ENCODE measurements around the gene DLST.

The DLST gene

GRCh38 chr14:74898083-74898482 lies 16.4 kb downstream of the DLST start:
- DNase-seq, result no peak
- no peak overlapping the region for H4K12ac ChIP-seq (ENCODE audit: low read depth, low read length)
- no peaks in the 10 kb centered on the region for H3K27me3 ChIP-seq (ENCODE audit: insufficient read depth, low read length)
- no peaks in the 10 kb centered on the region for H3K79me1 ChIP-seq (ENCODE audit: low read length)
- H2AK5ac ChIP-seq (ENCODE audit: low read length), result no peak overlapping the region
- H2BK120ac ChIP-seq (ENCODE audit: insufficient read depth, low read length, poor library complexity), result no peak overlapping the region
- H3K79me2 ChIP-seq (ENCODE audit: control insufficient read depth, insufficient read depth, low read length, poor library complexity), result no peaks in the 10 kb centered on the region
- no peak overlapping the region for H3K18ac ChIP-seq (ENCODE audit: low read length)
- no peak overlapping the region for H3K23ac ChIP-seq (ENCODE audit: low read length)
- H3K4me2 ChIP-seq (ENCODE audit: low read length), result no peak overlapping the region
- H4K8ac ChIP-seq (ENCODE audit: low read depth, low read length), result no peak overlapping the region
- H3K4me3 ChIP-seq (ENCODE audit: low read depth, low read length), result no peak overlapping the region
- H4K91ac ChIP-seq (ENCODE audit: low read depth, low read length), result no peak overlapping the region
- WGBS (ENCODE audit: extremely low coverage, insufficient coverage, insufficient read length), result no CpG with 5 or more reads among the region's 2 CpGs
- no peaks in the 10 kb centered on the region for H3K9me3 ChIP-seq (ENCODE audit: insufficient read depth, low read depth, low read length)
- no peak overlapping the region for H2BK12ac ChIP-seq (ENCODE audit: low read length)
- no peak overlapping the region for H3K4ac ChIP-seq (ENCODE audit: low read depth, low read length)
- no peak overlapping the region for H2BK5ac ChIP-seq (ENCODE audit: low read depth, low read length, poor library complexity)
- H3K4me1 ChIP-seq (ENCODE audit: control insufficient read depth in 1 of 2, insufficient read depth in 2 of 2, low read length in 2 of 2), result peaks cover 0 to 4% of the 10 kb centered on the region in 2 experiments
- H3K14ac ChIP-seq (ENCODE audit: low read length), result no peak overlapping the region
- H2AFZ ChIP-seq (ENCODE audit: insufficient read depth, low read length, poor library complexity), result no peak overlapping the region
- H3K9ac ChIP-seq (ENCODE audit: low read length), result no peak overlapping the region
- peaks cover 55 to 75% of the 10 kb centered on the region in 2 experiments for H3K36me3 ChIP-seq (ENCODE audit: control insufficient read depth in 1 of 2, insufficient read depth in 2 of 2, low read length in 2 of 2)
- H3K27ac ChIP-seq (ENCODE audit: low read depth, low read length), result no peak overlapping the region

GRCh38 chr14:74898694-74899093 lies 17.0 kb downstream of the DLST start:
- no CpG with 5 or more reads among the region's 5 CpGs for WGBS (ENCODE audit: extremely low coverage, insufficient coverage, insufficient read length)

GRCh38 chr14:74902941-74903705 lies 21.4 kb downstream of the DLST start:
- H3K27ac ChIP-seq (ENCODE audit: low read depth, low read length), result no peak overlapping the region
- H3K79me1 ChIP-seq (ENCODE audit: low read length), result no peaks in the 10 kb centered on the region
- H2BK120ac ChIP-seq (ENCODE audit: insufficient read depth, low read length, poor library complexity), result no peak overlapping the region
- no peaks in the 10 kb centered on the region for H3K79me2 ChIP-seq (ENCODE audit: control insufficient read depth, insufficient read depth, low read length, poor library complexity)
- H3K4me1 ChIP-seq (ENCODE audit: control insufficient read depth in 1 of 2, insufficient read depth in 2 of 2, low read length in 2 of 2), result peaks cover 0 to 5% of the 10 kb centered on the region in 2 experiments
- no peak overlapping the region for H4K12ac ChIP-seq (ENCODE audit: low read depth, low read length)
- H3K23ac ChIP-seq (ENCODE audit: low read length), result no peak overlapping the region
- H3K36me3 ChIP-seq (ENCODE audit: control insufficient read depth in 1 of 2, insufficient read depth in 2 of 2, low read length in 2 of 2), result peaks cover 43 to 62% of the 10 kb centered on the region in 2 experiments
- DNase-seq, result no peak
- no peak overlapping the region for H4K8ac ChIP-seq (ENCODE audit: low read depth, low read length)
- no peak overlapping the region for H2BK12ac ChIP-seq (ENCODE audit: low read length)
- no peaks in the 10 kb centered on the region for H3K9me3 ChIP-seq (ENCODE audit: insufficient read depth, low read depth, low read length)
- no peak overlapping the region for H3K4ac ChIP-seq (ENCODE audit: low read depth, low read length)
- no peak overlapping the region for H3K9ac ChIP-seq (ENCODE audit: low read length)
- no peak overlapping the region for H2AFZ ChIP-seq (ENCODE audit: insufficient read depth, low read length, poor library complexity)
- H3K14ac ChIP-seq (ENCODE audit: low read length), result no peak overlapping the region
- no peak overlapping the region for H2AK5ac ChIP-seq (ENCODE audit: low read length)
- no peak overlapping the region for H3K4me2 ChIP-seq (ENCODE audit: low read length)
- no CpG with 5 or more reads among the region's 10 CpGs for WGBS (ENCODE audit: extremely low coverage, insufficient coverage, insufficient read length)
- no peaks in the 10 kb centered on the region for H3K27me3 ChIP-seq (ENCODE audit: insufficient read depth, low read length)
- no peak overlapping the region for H3K4me3 ChIP-seq (ENCODE audit: low read depth, low read length)
- no peak overlapping the region for H2BK5ac ChIP-seq (ENCODE audit: low read depth, low read length, poor library complexity)
- no peak overlapping the region for H4K91ac ChIP-seq (ENCODE audit: low read depth, low read length)
- H3K18ac ChIP-seq (ENCODE audit: low read length), result no peak overlapping the region

More at GRCh38 chr14:74898694-74899093, 17.0 kb downstream of the DLST start:
- no peak overlapping the region for H2BK120ac ChIP-seq (ENCODE audit: insufficient read depth, low read length, poor library complexity)
- H3K23ac ChIP-seq (ENCODE audit: low read length), result no peak overlapping the region
- no peak overlapping the region for H2AFZ ChIP-seq (ENCODE audit: insufficient read depth, low read length, poor library complexity)
- H2BK5ac ChIP-seq (ENCODE audit: low read depth, low read length, poor library complexity), result no peak overlapping the region
- no peak overlapping the region for H3K27ac ChIP-seq (ENCODE audit: low read depth, low read length)
- no peaks in the 10 kb centered on the region for H3K79me2 ChIP-seq (ENCODE audit: control insufficient read depth, insufficient read depth, low read length, poor library complexity)
- H4K8ac ChIP-seq (ENCODE audit: low read depth, low read length), result no peak overlapping the region
- no peak overlapping the region for H3K18ac ChIP-seq (ENCODE audit: low read length)
- H4K12ac ChIP-seq (ENCODE audit: low read depth, low read length), result no peak overlapping the region
- H3K36me3 ChIP-seq (ENCODE audit: control insufficient read depth in 1 of 2, insufficient read depth in 2 of 2, low read length in 2 of 2), result peaks cover 55 to 72% of the 10 kb centered on the region in 2 experiments
- no peak overlapping the region for H3K14ac ChIP-seq (ENCODE audit: low read length)
- H3K9me3 ChIP-seq (ENCODE audit: insufficient read depth, low read depth, low read length), result no peaks in the 10 kb centered on the region
- H3K4me3 ChIP-seq (ENCODE audit: low read depth, low read length), result no peak overlapping the region
- no peak overlapping the region for H3K4ac ChIP-seq (ENCODE audit: low read depth, low read length)
- no peak for DNase-seq
- no peak overlapping the region for H3K9ac ChIP-seq (ENCODE audit: low read length)
- no peak overlapping the region for H3K4me2 ChIP-seq (ENCODE audit: low read length)
- H3K27me3 ChIP-seq (ENCODE audit: insufficient read depth, low read length), result no peaks in the 10 kb centered on the region
- no peaks in the 10 kb centered on the region for H3K79me1 ChIP-seq (ENCODE audit: low read length)
- H2AK5ac ChIP-seq (ENCODE audit: low read length), result no peak overlapping the region
- H3K4me1 ChIP-seq (ENCODE audit: control insufficient read depth in 1 of 2, insufficient read depth in 2 of 2, low read length in 2 of 2), result peaks cover 0 to 5% of the 10 kb centered on the region in 2 experiments
- no peak overlapping the region for H2BK12ac ChIP-seq (ENCODE audit: low read length)
- H4K91ac ChIP-seq (ENCODE audit: low read depth, low read length), result no peak overlapping the region

GRCh38 chr14:74904635-74905503 lies 23.2 kb downstream of the DLST start:
- H2BK12ac ChIP-seq (ENCODE audit: low read length), result no peak overlapping the region
- H4K12ac ChIP-seq (ENCODE audit: low read depth, low read length), result no peak overlapping the region
- H2BK5ac ChIP-seq (ENCODE audit: low read depth, low read length, poor library complexity), result no peak overlapping the region
- peaks cover 0 to 5% of the 10 kb centered on the region in 2 experiments for H3K4me1 ChIP-seq (ENCODE audit: control insufficient read depth in 1 of 2, insufficient read depth in 2 of 2, low read length in 2 of 2)
- H2BK120ac ChIP-seq (ENCODE audit: insufficient read depth, low read length, poor library complexity), result no peak overlapping the region
- no peak overlapping the region for H3K23ac ChIP-seq (ENCODE audit: low read length)
- H3K4ac ChIP-seq (ENCODE audit: low read depth, low read length), result no peak overlapping the region
- no peak overlapping the region for H3K27ac ChIP-seq (ENCODE audit: low read depth, low read length)
- no peaks in the 10 kb centered on the region for H3K9me3 ChIP-seq (ENCODE audit: insufficient read depth, low read depth, low read length)
- H3K36me3 ChIP-seq (ENCODE audit: control insufficient read depth in 1 of 2, insufficient read depth in 2 of 2, low read length in 2 of 2), result peaks cover 30 to 45% of the 10 kb centered on the region in 2 experiments
- H3K4me2 ChIP-seq (ENCODE audit: low read length), result no peak overlapping the region
- no peak overlapping the region for H3K4me3 ChIP-seq (ENCODE audit: low read depth, low read length)
- DNase-seq, result no peak
- no peak overlapping the region for H3K14ac ChIP-seq (ENCODE audit: low read length)
- H2AK5ac ChIP-seq (ENCODE audit: low read length), result no peak overlapping the region
- WGBS (ENCODE audit: extremely low coverage, insufficient coverage, insufficient read length), result no CpG with 5 or more reads among the region's 6 CpGs
- H3K79me1 ChIP-seq (ENCODE audit: low read length), result no peaks in the 10 kb centered on the region
- H3K9ac ChIP-seq (ENCODE audit: low read length), result no peak overlapping the region
- H3K79me2 ChIP-seq (ENCODE audit: control insufficient read depth, insufficient read depth, low read length, poor library complexity), result no peaks in the 10 kb centered on the region
- no peak overlapping the region for H2AFZ ChIP-seq (ENCODE audit: insufficient read depth, low read length, poor library complexity)
- H4K8ac ChIP-seq (ENCODE audit: low read depth, low read length), result no peak overlapping the region
- no peaks in the 10 kb centered on the region for H3K27me3 ChIP-seq (ENCODE audit: insufficient read depth, low read length)
- H4K91ac ChIP-seq (ENCODE audit: low read depth, low read length), result no peak overlapping the region
- H3K18ac ChIP-seq (ENCODE audit: low read length), result no peak overlapping the region
